22Rv1 (cell line): ENCODE measurements around the gene ASB2.

Experiments used
- CTCF ChIP-seq: fragments of 450-650 bp; IDR thresholded peaks from 2 replicates; pipeline ENCODE4 v1.5.1; 2017; ENCODE audit warnings: mild to moderate bottlenecking
- ZFX ChIP-seq: fragments of 450-650 bp; IDR thresholded peaks from 2 replicates; pipeline ENCODE4 v1.6.1; 2017; ENCODE audit warnings: antibody characterized with exemption, borderline replicate concordance

GRCh38 chr14:93969082-93969828 lies 7.1 kb downstream of the ASB2 start:
- TF ChIP-seq CTCF: no peak
- no peak for TF ChIP-seq ZFX
